ENCODE results near the gene KIF23.

Gene KIF23

GRCh38 chr15:69468241-69469121 is 54.3 kb downstream of the KIF23 start:
- peak; percentile 30 to 71 (median 48) for DNase-seq

DNA sequence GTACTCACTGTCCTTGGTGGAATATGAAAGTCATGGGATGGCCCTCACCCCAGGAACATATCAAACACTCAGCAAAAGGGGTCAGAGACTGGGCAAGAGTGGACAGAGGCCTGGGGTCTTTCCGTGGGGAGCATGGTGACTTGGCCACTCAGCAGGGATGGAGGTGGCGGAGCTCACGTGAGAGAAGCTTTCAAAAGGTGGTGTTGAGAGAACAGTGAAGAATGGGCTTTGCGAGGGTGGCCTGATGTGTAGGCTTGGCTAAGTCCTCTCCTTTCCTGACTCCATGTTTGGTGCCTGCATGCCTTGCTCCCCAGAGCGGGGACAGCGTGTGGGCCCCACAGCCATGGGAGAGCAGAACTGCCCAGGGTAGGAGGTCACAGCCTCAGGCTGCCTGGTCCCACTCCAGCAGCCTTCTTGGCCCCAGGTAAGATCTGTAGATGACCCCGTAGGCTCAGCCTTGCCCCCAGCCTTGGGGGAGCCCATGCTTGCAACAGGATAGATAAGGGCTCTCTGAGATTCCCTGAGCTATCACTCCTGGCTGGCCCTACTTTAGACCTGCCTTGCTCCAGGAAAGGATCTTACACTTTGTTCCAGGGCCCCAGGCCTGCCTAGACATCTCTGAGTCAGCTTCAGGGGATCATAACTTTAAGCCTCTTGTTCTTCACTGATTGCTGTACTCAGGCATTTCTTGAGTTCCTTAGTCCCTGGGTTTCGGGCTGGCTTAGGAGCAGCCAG is 55.5 kb downstream of the KIF23 start:
- no peak for DNase-seq

DNA sequence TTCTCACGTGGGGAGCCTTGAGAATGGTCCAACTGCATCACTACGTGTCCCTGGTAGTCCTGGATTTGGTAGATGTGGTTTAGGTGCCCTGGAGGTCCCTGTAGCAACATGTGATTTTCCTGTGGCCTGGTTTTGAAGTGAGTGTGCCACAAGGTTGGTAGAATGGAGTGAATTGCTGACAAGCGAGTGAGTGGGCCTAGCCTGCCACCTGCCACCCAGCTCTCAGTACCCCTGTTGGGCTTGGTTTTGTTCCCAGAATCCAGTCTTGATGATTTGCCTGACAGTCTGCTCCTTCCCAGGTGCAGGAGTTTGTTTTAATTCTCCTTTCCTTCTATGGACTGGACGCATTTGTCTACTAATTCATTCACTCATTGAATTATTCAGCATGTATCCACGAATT is 57.9 kb downstream of the KIF23 start:
- DNase-seq, result no peak

DNA sequence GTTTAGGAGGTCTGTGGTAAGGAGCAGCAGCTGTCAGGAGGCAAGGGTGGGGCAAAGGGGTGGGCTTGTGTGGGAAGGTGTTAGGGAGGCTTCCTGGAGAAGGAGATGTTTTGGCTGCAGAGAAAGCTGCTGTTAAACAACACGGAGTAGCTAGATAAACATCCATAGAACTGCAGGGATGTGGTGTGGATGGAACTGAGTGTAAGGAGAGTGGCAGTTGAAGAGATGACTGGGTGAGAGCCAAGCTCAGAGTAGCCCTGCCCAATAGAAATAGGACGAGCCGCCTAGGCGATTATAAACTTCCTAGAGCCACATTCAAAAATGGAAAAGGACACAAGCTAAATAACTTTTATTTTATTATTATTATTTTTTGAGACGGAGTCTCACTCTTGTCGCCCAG is 58.4 kb downstream of the KIF23 start:
- no peak for DNase-seq

DNA sequence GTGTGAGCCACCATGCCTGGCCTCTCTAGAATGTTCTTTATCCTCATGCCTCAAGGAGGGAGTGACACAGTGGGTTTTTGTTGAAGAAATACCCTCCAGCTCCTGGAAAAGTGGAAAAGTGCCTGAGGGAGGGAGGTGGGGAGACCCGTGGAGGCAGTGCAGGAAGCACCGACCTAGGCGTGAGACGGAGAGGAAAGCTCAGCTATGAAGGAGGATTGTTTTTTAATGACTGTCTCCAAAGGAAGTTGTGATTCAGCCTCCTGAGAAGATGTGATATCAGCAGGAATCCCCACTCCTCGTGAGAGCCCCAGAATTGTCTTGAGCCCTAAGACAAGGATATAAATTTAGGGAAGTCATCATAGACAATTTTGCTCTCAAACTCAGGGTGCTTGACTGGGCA is 60.1 kb downstream of the KIF23 start:
- DNase-seq, result no peak

DNA sequence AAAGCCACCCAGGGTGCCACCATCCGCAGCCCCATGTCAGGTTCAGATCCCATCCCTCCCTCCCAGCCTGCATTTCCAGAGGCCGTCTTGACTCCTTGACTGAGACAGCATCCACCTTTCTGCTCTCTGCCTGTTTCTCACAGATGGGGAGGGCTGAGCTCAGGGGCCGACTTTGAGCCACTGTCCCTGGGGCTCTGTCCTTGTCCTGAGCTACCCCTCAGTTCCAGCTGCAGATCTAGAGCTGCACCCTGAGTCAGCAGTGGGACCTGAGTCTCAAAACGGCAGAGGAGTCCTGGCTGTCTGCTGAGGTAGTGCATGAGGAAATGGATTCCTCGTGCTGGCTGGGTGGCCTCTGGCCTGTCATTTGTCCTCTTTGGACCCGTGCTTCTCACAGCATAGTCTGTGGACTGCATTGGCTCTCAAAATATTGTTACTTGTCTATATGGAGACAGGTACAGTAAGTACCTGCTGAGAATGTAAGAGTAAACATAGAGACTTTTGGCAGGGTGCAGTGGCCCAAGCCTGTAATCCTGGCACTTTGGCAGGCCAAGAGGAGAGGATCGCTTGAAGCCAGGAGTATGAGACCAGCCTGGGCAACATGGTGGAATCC is 60.8 kb downstream of the KIF23 start:
- DNase-seq, result no peak

DNA sequence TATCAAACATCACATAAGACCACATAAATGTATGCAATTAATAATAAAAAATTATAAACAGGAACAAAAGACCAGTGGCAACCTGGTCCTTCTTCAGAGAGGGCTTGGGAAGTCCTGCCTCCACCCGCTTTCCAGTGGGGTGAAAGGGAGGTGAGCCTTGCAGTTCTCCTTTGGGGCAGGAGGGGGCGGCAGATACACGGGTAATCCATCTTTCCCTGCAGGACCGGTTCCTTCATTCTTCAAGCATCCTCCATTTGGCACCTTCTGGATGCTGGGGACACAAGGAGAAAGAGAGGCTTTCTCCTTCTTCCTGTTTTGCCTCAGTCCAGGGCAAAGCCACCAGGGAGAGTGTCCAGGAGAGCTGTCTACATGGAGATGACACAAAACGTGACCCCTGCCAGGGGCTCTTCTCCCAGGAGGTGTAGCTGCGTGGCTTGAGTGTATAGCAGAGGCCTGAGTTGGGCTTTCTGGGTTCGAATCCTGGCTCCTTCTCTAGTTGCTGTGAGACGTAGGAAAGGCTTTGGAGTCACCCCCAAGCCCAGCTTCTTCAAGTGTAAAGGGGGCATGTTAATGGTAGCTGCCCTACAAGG is 61.7 kb downstream of the KIF23 start:
- DNase-seq, result peak; percentile 61 to 69 (median 65)

- DNase-seq, result no peak
Measured at GRCh38 chr15:69476704-69477473, 62.7 kb downstream of the KIF23 start.

GRCh38 chr15:69478259-69478781 is 64.2 kb downstream of the KIF23 start:
- peak; percentile 15 to 46 (median 27) for DNase-seq

GRCh38 chr15:69479081-69479480 is 64.9 kb downstream of the KIF23 start:
- DNase-seq, result no peak

DNA sequence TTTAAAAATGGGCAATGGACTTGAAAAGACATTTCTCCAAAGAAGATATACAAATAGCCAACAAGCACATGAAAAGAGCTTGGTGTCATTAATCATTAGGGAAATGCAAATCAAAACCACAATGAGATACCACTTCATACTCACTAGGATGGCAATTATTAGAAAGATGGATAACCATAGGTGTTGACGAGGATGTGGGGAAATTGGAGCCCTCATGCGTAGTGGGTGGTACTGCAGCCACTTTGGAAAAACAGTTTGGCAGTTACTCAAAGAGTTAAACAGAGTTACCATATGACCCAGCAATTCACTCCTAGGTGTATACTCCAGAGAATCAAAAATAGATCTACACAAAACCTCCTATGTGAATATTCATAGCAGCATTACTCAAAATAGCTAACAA is 65.8 kb downstream of the KIF23 start:
- no peak for DNase-seq

DNA sequence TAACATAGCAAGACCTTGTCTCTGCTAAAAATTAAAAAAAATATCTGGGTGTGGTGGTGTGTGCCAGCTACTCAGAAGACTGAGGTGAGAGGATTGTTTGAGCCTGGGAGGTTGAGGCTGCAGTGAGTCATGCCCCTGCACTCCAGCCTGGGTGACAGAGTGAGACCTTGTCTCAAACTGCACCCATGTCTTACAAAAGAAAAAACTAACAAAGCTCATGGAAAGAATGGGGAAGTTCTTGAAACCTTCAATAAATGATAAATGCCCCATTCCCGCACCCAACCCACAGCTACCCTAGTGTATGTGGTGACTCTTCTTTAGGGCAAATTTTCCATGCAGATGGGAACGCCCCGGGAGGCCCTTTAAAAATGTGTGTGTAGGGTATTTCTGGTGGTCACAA is 66.8 kb downstream of the KIF23 start:
- DNase-seq, result no peak

GRCh38 chr15:69482686-69483256 is 68.6 kb downstream of the KIF23 start:
- DNase-seq, result no peak

DNA sequence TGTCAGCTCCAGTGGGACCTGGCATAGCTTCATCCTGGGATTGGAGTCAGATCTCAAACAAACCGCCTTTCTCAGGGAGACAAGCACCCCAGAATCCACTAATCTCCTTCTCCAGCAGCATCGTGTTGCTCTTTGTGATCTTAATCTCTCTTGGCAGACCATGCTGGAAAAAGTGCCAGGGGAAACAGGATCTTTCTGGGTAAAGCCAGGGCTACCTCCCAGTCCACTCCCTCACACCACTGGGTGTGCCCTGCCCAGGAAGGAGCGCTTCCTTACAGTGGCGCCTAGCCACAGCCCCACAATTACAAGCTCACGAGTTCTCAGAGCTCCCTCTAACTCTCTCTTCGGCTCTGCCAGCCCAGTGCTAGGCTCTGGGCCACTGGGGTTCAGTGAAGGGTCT is 70.7 kb downstream of the KIF23 start:
- DNase-seq, result no peak

- DNase-seq, result no peak
Measured at GRCh38 chr15:69486481-69487110, 72.4 kb downstream of the KIF23 start.

DNA sequence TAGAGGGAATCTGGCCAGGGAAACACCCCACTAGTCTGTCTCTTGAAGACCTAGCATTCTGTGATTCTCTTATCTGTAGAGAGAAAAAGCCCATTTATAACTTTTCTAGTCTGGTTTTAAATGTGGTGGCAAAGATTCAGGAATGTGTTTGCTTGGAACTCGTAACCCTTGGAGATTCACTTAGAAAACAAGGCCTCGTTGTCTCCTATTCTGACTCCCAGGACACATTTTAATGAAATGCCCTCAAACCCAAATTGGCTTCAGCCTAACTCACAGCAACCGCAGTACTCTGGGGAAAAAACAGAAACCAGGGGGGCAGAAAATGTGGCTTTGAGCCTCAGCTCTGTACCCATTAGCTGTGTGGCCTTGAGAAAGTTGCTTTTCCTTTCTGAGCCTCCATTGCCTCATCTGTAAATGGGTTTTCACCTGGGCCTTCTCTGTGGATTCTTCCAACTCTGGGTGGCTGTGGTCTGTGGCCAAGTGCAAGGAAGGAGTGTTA is 75.0 kb downstream of the KIF23 start:
- DNase-seq, result no peak

DNA sequence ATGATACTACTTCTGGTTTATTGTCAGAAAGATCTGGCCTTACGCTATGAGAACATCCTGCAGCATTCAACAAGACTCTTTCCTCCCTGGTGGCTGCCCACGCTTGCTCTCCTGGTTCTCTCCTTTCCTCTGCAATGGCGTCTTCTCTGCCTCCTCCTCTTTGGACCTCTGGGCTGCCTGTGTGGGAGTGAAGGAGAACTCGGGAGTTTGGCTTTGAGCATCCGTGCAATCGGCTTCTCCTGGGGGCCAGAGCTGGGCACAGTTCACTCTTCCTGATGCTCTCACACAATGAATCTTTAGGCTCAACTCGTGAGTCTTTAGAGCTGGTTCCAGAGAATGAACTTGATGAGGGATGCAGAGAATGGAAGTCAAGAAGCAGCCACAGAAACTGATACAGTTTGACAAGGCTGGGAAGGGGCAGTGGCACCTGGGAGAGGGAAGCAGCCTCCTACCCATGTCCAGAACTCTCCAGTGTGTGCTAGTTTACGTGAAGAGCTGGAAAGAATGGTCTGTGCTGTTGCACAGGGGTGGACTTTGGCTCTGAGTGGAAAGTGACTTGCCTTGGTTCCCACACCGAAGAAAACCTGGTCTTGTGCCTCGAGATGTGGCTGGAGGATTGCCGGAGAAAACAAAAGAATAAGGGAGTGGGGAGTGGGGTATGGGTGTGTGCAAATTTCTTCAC is 76.3 kb downstream of the KIF23 start:
- DNase-seq, result no peak

DNA sequence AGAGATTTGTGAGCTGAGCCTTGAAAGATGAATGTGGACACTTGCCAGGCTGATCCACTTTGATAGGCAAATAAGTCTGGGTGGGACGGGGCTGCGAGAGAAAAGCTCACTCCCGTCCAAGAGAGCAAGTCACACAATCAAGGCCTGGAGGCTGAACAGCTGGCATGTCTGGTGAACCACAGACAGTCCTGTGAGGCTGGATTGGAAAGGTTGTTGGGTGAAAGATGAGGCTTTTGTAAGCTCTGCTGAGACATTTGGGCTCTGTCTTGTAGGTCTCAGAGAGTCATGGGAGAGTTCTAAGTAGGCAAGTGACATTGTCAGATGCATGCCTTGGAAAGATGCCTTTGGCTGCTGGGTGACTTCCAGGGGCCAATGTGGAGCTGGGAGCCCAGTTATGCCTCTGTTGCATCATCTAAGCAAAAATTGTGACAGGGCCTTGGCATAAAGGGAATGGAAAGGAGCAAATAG is 76.9 kb downstream of the KIF23 start:
- DNase-seq, result no peak

DNA sequence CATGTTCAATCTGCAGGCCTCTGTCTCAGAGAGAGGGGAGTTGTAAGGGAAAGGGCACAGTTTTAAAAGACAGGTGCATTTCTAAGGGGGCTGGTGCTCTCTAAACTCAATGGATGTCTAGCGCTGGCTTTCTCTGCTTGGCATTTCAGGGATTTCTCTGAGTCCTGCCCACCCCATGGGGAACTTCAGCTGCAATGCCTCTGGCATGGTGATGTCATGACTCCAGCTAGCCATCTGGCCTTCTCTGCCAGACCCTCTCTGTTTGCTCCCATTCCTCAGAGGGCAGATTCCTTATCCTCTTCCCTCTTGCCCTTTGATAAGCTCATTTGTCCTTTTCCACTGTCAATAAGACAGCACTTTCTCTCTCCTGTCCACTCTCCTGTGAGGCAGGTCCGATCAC is 79.3 kb downstream of the KIF23 start:
- DNase-seq, result no peak

DNA sequence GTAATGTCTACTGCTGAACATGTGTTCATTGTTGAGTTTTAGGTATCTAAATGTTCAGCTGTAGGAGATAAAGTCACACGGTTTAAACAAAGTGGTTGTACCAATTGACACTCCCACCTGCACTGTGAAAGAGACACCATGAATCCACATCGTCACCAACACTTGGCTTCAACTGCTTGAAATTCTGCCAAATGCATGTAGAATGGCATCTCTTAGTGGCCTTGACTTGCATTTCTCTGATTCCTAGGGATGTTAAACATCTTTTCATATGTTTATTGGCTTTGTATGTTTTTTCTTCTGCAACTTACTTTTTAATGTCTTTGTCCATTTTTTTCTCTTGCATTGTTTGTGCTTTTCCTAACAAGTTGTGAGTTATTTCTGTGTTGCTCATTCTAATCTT is 81.9 kb downstream of the KIF23 start:
- DNase-seq, result no peak

DNA sequence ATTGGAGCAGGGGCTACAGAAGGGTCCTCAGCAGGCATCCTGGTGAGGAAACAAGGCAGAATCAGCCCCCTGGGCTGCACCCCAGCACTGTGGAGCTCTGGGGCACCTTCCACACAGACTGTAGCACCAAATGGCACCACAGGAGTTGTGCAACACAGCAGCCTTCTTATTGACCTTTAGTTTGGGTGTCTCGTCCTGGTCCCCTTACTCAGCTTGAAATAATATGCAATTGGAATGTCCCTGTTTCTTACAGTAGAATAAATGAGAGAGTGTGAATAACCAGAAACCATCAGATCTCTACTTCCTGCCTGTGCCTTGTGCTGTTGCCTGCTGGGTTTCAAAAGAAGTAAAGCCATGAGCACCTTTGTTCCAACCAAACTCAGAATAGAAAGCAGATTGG is 82.9 kb downstream of the KIF23 start:
- no peak for DNase-seq
